GM18909 (cell line): ENCODE data around the gene MED13L.
"Not testable (repeated sequence)": the region's sequence is repeated elsewhere in the genome, so short reads cannot be mapped to it uniquely, and the experiment has no call there.

Experiments
- ATAC-seq: cut with Tn5 transposase; IDR thresholded peaks from one replicate; pipeline ENCODE4 v1.9.1; 2021; ENCODE audit warnings: mild to moderate bottlenecking; ENCODE audit not compliant: unreplicated experiment, poor library complexity

The MED13L gene

DNA sequence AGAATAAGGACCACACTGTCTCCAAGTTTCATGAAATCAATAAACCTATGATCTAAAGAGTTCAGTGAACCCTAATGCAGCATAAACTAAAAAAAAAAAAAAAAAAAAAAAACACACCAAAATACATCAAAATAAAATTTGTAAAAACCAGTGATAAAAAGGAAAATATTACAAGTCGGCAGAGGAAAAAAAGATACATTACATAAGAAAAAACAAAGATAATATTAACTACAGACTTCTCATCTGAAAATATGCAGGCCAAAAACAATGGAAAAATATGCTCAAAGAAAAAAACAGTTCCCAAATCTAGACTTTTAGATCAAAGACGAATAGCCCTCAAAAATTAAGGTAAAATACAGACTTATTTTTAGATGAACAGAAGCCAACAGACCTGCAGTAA, 27.6 kb downstream of the MED13L start:
- ATAC-seq = no peak

DNA sequence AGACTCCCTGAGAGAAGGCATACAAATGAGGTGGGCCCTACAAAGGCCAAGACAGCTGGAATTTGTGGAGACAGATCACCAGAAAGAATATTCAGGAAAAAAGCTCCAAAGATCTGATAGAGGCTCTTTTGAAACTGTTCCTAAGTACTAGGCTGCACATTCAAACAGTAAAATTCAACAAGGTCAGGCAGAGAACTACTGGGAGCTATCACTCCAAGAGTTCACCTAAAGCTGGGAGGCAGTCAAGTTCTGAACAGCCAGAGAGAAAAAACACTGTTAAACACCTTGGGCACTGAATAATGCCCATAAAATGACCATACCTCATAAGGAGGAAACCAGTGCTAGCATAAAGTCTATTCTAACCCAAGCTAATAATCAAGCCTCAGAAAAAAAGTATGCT, 28.6 kb downstream of the MED13L start:
- ATAC-seq = no peak

DNA sequence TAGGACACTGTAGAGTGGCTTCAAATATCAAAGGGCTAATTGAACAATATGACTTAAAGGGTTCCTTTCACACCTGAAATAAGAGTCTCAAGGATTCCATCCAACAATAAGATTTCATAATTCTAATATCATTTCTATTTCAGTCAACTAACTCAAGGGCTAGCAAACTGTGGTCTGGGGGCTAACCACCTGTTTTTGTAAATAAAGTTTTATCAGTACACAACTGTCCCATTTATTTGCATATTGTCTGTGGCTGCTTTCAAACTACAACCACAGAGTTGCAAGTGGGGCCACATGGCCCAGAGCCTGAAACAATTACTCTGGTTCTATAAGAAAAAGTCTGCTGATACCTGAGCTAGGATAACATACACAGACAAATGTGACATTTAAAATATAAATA, 29.1 kb downstream of the MED13L start:
- no peak for ATAC-seq

DNA sequence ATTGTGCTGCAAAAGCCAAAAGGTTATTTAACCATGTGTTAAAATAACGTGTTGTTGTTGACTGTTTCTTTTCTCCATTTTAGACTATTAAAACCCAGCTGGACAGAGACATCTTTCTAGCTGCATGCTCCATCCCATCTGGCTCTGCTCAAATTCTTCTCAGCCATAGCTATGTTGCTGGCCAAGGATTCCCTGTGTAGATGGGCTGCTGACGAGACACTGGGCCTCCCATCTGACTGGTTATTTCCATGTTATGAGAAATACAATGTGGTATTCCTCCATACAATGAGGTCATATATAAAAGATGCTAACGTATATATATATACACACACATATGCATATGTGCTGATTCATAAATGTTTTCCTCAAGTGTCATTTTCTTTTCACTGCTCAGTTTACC, 30.1 kb downstream of the MED13L start:
- no peak for ATAC-seq

DNA sequence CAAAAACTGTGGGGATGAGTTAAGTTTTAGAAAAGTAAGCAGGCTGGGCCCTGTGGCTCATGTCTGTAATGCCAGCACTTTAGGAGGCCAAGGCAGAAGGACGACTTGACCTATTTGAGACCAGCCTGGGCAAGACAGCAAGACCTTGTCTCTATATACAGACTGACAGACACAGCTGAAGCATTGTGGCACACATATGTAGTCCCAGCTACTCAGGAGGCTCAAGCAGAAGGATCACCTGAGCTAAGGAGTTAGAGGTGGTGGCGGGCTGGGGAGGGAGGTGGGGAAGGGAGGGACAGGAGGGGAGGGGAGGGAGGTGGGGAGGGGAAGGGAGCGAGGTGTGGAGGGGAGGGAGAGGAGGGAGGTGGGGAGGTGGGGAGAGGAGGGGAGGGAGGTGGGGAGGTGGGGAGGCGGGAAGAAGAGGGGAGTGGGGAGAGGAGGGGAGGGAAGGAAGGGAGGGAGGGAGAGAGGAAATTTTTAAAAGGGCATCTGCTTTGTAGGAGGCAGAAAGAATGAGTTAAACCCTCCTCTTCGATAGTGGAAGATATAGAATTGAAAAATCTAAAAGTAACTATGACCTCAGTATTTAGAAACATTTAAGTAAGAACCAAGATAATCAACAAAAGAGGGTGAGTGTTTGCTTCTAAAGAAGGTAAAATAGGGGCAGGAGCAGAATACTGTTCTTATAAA, 30.9 kb downstream of the MED13L start:
- ATAC-seq = no peak

DNA sequence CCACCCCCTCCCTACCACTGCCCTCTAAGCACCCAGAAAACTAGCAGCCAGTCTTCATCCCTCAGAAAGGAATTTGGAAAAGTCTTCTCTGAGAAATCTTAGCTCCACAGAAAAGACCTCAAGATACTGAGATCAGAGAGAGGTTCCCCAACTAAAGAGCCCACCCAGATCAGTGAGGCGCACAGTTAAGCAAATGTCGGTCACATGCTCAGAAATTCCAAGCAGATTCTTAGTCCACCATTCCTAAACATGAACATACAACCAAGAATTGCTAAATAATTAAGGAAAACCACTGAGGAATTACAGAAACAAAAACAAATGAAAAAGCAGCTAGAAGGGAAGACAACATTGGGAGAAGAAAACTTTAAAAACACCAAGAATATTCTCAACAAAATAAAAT, 32.3 kb downstream of the MED13L start:
- ATAC-seq = no peak

DNA sequence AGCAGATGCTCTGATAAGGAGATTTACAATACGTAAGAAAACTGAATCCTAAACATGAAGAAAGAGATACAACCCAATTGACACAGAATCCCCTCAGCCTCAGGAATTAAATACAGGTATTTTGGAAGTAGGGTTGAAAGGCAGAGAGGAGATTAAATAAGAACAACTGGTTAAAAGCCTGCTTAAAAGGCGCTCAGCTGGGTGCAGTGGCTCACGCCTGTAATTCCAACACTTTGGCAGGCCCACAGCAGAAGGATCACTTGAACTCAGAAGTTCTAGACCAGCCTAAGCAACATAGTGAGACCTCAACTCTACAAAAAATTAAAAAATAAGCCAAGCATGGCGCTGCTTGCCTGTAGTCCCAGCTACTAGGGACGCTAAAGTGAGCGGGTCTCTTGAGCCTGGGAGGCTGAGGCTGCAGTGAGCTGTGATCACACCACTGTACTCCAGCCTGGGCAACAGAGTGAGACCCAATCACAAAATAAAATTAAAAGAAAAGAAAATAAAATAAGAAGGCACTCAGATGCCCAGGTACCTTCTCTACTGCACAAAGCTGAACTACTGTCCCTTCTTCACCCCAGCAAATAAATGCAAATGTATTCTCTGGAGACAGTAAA, 32.9 kb downstream of the MED13L start:
- no peak for ATAC-seq

DNA sequence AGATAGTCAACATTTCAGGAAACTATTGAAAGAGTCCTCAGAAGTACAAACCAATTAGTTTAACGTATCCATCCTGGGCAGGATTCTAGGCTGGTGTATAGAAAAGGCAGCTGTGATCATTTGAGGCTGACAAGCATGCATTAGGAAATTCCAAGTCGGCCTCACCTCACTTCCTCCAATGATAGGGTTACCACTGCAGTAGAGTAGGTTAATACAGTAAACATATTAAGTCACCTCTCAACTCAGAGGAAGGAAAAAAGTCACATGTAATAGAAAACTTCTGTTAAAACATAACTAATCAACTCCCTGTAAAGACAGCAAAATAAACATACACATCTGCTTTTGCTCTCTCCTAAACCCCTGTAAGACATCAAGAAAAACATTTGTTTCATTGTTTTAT, 33.5 kb downstream of the MED13L start:
- no peak for ATAC-seq

DNA sequence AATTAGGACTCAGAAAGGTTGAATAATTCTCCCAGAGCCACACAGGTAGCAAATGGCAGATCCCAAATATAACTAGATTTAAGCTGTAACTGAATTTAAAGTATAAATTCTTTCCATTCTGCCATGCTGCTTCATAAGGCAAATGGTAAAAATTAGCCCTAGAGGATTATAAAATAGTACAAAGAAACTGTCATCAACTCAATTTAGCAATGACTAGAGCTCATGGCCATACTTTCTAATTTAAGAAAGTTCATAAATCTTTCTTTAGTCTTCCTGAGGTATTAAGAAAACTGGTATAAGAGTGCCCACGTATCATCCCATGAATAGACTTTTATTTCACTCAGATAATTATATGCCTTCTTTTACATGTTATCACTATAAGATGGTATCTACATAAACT, 34.8 kb downstream of the MED13L start:
- ATAC-seq = no peak

DNA sequence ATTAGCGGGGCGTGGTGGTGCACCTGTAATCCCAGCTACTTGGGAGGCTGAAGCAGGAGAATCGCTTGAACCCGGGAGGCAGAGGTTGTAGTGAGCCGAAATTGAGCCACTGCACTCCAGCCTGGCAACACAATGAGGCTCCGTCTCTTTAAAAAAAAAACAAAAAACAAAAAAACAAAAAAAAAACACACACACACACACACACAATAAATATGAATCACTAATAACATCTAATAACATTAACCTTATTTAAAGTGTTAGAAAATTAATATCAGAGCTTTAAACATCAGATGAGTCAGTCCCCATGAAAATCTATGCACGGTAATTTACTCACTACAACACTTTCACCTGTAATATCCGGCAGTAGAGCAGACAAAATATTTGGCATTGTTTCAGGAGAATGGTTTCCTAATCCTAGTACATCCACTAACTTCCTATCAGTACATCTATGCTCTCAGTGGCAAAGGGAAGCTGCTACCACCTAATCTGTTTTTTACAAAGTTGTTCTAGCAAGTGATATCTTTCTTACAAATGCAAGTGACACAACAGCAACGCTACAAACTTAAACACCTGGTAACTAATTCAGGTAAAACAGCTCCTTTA, 36.2 kb downstream of the MED13L start:
- ATAC-seq = no peak

DNA sequence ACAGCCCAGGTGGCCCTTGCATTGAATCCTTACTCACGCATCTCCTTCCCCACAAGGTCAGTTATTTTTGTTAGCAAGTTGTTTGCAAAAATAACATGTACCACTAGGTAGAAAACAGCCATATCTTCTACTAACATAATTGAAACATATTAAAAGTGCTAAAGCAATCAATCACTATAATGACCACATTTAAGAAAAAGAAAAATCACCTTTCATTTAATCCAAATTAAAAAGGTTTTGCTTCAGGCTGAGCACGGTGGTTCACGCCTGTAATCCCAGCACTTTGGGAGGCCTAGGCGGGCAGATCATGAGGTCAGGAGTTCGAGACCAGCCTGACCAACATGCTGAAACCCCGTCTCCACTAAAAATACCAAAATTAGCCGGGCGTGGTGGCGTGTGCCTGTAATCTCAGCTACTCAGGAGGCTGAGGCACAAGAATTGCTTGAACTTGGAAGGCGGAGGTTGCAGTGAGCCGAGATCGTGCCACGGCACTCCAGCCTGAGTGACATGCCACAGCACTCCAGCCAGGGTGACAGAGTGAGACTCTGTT, 38.8 kb downstream of the MED13L start:
- ATAC-seq = not testable (repeated sequence)

DNA sequence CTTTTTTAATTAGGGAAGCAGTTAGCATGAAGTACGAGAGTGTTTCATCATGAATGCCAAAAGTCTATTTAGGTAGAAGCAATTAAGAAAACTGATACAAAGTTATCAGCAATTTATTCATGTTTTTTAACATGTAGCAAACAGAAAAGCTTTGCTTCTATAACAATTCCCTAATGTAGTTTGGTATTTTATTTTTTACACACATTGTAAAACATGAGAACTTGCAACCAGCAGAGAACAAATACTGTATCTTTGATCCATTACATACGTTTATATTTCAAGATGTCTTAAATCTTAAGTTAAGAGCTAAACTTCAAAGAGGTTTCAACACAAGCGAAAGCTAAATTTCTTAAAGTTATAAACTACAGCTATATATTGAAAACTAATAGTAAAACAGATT, 39.3 kb downstream of the MED13L start:
- ATAC-seq = no peak

DNA sequence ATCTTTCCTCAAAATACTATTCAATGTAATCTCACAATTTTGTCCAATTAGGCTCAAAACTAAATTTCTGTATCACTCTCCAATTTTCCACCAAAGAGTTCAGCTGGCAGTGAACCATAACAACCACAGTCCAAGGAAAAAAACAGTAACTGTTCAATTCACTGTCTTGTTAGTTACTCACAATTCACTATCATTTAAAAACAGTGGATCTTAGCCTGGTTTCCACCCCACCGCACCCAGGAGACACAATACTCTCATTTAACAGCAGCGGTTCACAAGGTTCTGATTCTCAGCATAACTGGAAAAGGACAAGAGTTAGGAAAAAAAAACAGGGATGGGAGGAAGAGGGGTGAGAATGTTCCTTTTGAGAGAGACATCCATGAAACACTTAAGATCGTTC, 40.5 kb downstream of the MED13L start:
- ATAC-seq = no peak

DNA sequence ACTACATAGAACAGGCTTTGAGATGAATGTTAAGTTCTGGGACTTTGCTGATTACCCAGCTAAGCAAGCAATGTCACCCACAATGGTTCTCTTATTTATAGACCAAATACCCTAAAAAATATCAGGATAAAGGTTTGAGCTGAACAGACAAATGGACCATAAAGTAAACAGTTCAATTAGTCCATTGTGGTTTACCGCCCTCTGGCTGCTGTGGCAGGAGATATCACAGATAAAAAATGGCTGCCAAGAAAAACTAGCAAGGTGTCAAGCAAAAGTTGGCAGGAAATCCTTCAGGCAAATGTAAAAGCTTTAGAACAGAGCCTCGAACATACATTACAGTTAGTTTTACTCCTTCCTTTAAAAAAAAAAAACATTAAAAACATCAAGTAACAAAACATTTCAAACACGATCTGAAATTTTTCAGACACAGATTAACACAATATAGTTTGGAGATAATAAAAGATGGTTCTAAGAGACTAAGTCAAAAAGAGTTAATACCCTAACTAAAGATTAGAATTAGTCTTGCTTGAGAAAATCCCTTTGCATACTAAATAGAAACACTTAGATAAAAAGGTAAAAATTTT, 41.3 kb downstream of the MED13L start:
- no peak for ATAC-seq

DNA sequence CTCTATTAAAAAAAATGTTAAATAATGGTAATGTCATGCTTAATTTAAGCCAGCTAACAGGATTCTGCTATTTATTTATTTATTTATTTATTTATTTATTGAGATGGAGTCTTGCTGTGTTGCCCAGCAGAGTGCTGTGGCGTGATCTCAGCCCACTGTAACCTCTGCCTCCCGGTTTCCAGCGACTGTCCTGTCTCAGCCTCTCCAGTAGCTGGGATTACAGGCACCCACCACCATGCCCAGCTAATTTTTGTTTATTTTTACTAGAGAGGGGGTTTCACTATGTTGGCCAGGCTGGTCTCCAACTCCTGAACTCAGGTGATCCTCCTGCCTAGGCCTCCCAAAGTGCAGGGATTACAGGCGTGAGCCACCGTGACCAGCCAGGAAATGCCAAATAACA, 43.3 kb downstream of the MED13L start:
- not testable (repeated sequence) for ATAC-seq

DNA sequence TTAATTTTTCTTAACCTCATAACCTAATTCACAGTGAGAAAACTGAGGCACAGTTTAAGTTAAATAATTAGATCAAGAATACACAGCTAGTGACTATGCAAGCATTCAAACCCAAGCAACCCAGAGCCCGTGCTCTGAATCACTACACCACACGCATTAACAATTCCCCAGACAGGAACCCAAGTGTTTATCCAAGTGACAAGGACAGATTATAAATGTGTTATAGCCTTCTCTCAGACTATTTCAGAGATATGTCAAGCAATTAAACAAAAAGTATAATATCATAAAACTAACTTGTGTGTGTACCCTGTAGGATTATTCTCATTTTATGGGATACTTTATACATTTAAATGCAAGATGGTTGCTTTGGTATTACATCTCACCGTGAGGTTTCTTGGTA, 43.8 kb downstream of the MED13L start:
- no peak for ATAC-seq

DNA sequence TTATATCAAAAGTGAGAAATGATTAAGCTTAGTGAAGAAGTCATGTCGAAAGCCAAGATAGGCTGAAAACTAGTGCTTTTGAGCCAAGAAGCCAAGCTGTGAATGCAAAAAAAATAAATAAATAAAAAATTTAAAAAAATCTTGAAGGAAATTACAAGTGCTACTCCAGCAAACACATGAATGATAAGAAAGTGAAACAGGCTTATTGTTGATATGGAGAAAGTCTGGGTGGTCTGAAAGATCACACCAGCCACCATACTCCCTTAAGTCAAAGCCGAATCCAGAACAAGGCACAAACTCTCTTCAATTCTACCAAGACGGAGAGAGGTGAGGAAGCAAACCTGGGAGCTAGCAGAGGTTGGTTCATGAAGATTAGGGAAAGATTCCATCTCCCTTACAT, 49.7 kb downstream of the MED13L start:
- no peak for ATAC-seq

DNA sequence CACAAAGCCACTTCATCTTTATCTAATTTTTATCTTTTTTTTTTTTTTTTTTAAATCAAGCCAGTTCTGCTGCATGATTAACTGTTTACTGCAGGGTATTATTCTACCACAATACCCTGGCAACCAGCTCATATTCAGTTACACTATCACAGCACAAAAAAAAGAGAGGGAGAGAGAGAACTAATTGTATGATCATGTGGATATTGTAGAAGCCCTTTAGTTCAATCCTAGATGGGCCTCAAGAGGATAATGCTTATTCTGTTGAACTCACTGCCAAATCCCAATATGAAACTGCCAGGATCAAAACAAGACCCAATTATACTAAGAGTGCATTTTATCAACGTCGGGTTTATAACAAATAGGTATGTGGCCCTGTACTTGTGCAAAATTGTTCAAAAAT, 51.5 kb downstream of the MED13L start:
- ATAC-seq = no peak

DNA sequence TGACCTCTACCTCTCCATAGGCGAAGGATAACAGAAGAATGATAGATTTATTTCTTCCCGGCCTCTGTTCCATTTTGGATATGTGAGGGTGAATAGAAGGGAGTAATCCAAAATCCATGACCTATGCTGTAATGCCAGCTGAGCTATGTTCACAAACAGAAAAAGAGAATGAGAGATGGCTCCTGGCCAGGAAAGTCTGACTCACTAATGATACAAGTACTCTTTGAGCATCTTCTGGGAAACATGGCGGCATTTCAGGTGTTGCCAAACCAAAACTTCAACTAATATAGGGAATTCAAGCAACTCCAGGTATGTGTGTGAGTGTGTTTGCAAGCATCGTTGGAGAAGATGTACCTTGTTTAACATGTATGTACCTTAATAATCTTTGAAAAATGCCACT, 55.1 kb downstream of the MED13L start:
- no peak for ATAC-seq

DNA sequence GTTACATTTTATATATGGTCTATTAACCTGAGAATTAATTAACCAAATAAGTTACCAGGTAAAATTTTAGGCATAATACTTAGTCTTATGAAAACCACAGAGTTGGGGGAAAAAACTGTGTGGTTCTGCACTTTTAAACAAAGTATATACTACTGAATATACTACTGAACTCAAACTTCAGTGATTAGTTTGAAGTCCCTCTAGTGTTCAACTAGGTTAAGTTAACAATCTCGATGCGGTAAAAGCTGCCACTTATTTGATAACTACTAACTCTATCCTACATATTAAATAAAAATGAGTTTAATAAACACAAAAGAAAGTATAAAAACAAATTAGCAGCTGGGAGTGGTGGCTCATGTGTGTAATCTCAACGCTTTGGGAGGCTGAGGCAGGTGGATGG, 56.7 kb downstream of the MED13L start:
- no peak for ATAC-seq

DNA sequence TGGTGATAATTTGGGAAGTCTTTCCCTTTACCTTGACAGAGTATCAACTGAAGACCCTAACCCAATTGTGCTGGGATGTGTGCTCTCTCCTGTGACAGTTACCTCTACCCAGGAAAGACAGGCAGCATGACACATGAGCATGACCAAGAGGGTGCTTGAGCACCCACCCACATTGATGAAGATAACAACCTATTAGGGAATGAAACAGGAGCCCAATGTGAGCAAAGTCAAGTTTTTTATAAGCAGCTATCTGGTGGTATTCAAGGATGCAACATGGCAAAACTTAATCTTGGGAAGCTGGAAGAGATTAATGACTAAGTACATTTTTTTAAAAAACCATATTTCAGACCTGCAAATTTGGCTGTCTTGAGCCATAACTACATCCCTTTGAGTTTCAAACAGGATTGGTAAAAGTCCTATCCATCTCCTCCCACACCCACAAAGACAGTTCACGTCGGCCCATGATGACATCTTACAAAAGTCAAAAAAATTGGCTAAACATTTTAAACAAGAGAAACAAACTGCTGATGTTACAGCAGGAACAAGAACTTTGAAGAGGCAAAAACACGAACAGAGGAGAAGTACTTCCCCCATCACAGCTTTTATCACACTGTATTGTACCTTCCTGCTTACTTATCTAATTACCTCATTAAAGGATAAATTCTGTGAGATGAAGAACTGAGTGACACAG, 60.3 kb downstream of the MED13L start:
- ATAC-seq = no peak
